Prostate gland (tissue), 2 donors: ENCODE data around the gene TNXB. TPM values are rescaled to one million over a fixed set of nuclear protein-coding genes. Genes with fewer than 3 reads are reported as not detected.
A peak's percentile ranks its signal among the peaks of the same experiment; 100 is the strongest.
"Not testable (repeated sequence)": the region's sequence is repeated elsewhere in the genome, so short reads cannot be mapped to it uniquely, and the experiment has no call there.

ENCODE experiments used
- DNase-seq: peaks from one replicate; pipeline ENCODE4 v3.0.0-alpha.2; 2019; ENCODE audit warnings: low spot score
- H3K27ac ChIP-seq, 2 donors: fragments of 200-600 bp; sonication (generic); 2 replicates each; pipeline ENCODE4 v1.5.1; 2017 to 2019
- H3K27me3 ChIP-seq: fragments of 200-600 bp; sonication (generic); replicated peaks from 2 replicates; pipeline ENCODE4 v1.5.1; 2019; ENCODE audit not compliant: insufficient read depth
- H3K36me3 ChIP-seq, 2 donors: fragments of 200-600 bp; sonication (generic); 1 replicate in 1 of 2; 2 replicates in 1 of 2; pipeline versions ENCODE4 v1.5.1 to v1.8.1; 2017 to 2019
- H3K4me1 ChIP-seq: fragments of 200-600 bp; sonication (generic); replicated peaks from 2 replicates; pipeline ENCODE4 v1.5.1; 2019
- H3K4me3 ChIP-seq, 2 donors: fragments of 200-600 bp; sonication (generic); 2 replicates each; pipeline ENCODE4 v1.5.1; 2017 to 2019
- H3K9me3 ChIP-seq: fragments of 200-600 bp; sonication (generic); 2 replicates; pipeline ENCODE4 v1.5.1; 2017
- POLR2A ChIP-seq: fragments of 450-650 bp; IDR thresholded peaks from one replicate; pipeline ENCODE4 v1.6.1; 2016; ENCODE audit warnings: antibody characterized with exemption, mild to moderate bottlenecking
- POLR2AphosphoS5 ChIP-seq: sonication (generic); formaldehyde crosslinking; IDR thresholded peaks from one replicate; pipeline ENCODE4 v1.6.1; 2017; ENCODE audit warnings: antibody characterized with exemption
- WGBS: methylation state at CpG from one replicate; pipeline ENCODE4 v1.1.5; 2018; 5-methylcytosine and 5-hydroxymethylcytosine counted together
- intact Hi-C: fragments of 100-400 bp; cut with DNase I; formaldehyde crosslinking; loops from one replicate; pipeline ENCODE4 v1.14.2; 2022
- total RNA-seq, 2 donors: library from RNA; depleted of rRNA; stranded (reverse); fragments of >200 nt; gene quantifications; one replicate each; pipeline ENCODE4 v1.1.0, GENCODE V29; 2016
- TF ChIP-seq, protein P1 (sequence below), 4 experiments: fragments of 200-600 bp in 2 of 4; fragments of 450-650 bp in 2 of 4; sonication (generic) in 2 of 4; IDR thresholded peaks; 1 replicate in 3 of 4; 2 replicates in 1 of 4; pipeline ENCODE4 v1.5.1; 2016 to 2019; ENCODE audit warnings: antibody characterized with exemption in 4 of 4, mild to moderate bottlenecking in 2 of 4, moderate library complexity in 2 of 4

TNXB gene
- total RNA-seq, 2 donors from 2014 or later: 18.5 to 29.1 TPM

- Histone ChIP-seq H3K9me3 (no peaks in the 10 kb centered on the region), H3K27ac (peak overlapping the region in 1 of 2 donors; percentile 8), H3K4me1 (no peaks in the 10 kb centered on the region), H3K27me3 (no peaks in the 10 kb centered on the region), H3K36me3 (no peaks in the 10 kb centered on the region), H3K4me3 (no peak overlapping the region)
- no peak for DNase-seq
- intact Hi-C loops: no loop called here
- WGBS: 74% methylated on average over 16 of the region's 16 CpGs
- TF ChIP-seq POLR2AphosphoS5 (no peak), POLR2A (no peak)
- TF ChIP-seq, protein P1, sequence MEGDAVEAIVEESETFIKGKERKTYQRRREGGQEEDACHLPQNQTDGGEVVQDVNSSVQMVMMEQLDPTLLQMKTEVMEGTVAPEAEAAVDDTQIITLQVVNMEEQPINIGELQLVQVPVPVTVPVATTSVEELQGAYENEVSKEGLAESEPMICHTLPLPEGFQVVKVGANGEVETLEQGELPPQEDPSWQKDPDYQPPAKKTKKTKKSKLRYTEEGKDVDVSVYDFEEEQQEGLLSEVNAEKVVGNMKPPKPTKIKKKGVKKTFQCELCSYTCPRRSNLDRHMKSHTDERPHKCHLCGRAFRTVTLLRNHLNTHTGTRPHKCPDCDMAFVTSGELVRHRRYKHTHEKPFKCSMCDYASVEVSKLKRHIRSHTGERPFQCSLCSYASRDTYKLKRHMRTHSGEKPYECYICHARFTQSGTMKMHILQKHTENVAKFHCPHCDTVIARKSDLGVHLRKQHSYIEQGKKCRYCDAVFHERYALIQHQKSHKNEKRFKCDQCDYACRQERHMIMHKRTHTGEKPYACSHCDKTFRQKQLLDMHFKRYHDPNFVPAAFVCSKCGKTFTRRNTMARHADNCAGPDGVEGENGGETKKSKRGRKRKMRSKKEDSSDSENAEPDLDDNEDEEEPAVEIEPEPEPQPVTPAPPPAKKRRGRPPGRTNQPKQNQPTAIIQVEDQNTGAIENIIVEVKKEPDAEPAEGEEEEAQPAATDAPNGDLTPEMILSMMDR (IDR thresholded peaks at IDR 0.05): no peak
Measured at GRCh38 chr6:32070814-32071543, 38.2 kb downstream of the TNXB start.

DNA sequence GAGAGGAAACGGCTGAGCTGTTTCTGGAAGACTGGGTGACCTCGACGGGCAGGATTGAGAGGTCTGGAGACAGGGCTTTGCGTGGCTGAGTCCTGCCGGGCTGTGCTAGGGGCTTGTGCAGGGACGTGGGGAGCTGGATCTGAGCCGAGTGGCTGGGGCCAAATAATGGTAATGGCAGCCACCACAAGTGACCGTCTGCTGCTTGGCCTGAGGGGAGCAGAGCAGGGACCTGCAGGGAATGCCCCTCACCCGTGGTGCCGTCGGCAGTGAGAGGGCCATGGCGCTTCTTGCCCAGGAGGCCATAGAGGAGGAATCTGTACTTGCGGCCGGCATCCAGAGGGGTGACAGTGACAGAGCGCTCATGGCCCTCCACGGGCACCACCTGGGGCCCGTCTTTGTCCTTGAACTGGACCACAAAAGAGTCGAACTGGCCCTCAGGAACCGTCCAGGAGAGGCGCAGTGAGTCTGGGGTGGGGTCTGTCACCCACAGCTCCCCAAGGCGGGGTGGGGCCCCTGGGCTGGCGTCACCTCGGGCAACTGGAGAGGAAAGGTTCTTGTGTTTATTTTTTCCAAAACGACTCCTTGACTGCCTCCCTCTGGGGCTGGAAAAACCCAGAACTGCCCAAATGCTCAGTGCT, 39.1 kb downstream of the TNXB start:
- no peaks in the 10 kb centered on the region for H3K36me3 ChIP-seq
- WGBS: 79% methylated on average over 24 of the region's 24 CpGs
- H3K4me1 ChIP-seq: no peaks in the 10 kb centered on the region
- TF ChIP-seq POLR2A (no peak), POLR2AphosphoS5 (no peak)
- TF ChIP-seq, protein P1 (IDR thresholded peaks at IDR 0.05): no peak
- no peaks in the 10 kb centered on the region for H3K27me3 ChIP-seq
- H3K27ac ChIP-seq: no peak overlapping the region
- H3K9me3 ChIP-seq: no peaks in the 10 kb centered on the region
- no peak overlapping the region for H3K4me3 ChIP-seq
- DNase-seq: no peak
- intact Hi-C loops: no loop called here

GRCh38 chr6:32069460-32069859, 39.7 kb downstream of the TNXB start:
- WGBS: 95% methylated on average over 17 of the region's 17 CpGs
- H3K4me3 ChIP-seq: no peak overlapping the region
- H3K27me3 ChIP-seq: no peaks in the 10 kb centered on the region
- no peaks in the 10 kb centered on the region for H3K9me3 ChIP-seq
- no peaks in the 10 kb centered on the region for H3K36me3 ChIP-seq
- no peaks in the 10 kb centered on the region for H3K4me1 ChIP-seq
- intact Hi-C loops: no loop called here
- H3K27ac ChIP-seq: no peak overlapping the region
- DNase-seq: no peak
- TF ChIP-seq, protein P1 (IDR thresholded peaks at IDR 0.05): no peak
- TF ChIP-seq POLR2AphosphoS5 (no peak), POLR2A (no peak)

DNA sequence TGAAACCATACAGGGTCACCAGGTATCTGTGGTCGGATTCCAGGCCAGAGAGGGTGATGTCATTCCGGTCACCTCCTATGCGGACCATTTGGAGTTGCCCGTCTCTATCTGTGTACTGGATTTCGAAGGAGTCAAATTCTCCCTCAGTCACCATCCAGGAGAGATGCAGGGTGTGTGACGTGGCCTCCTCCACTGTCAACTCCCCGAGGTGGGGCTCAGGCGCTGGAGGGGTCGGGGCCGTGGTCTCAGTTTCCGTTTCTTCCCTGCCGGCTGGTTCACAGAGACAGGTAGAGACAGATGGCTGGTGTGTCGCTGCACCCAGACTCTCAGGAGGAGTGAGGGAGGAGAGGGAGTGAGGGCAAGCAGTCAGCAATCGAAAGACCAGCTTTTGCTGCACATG, 40.3 kb downstream of the TNXB start:
- Histone ChIP-seq H3K36me3 (no peaks in the 10 kb centered on the region), H3K4me1 (no peaks in the 10 kb centered on the region), H3K4me3 (no peak overlapping the region), H3K27ac (no peak overlapping the region), H3K9me3 (no peaks in the 10 kb centered on the region), H3K27me3 (no peaks in the 10 kb centered on the region)
- intact Hi-C loops: no loop called here
- TF ChIP-seq POLR2AphosphoS5 (no peak), POLR2A (no peak)
- TF ChIP-seq, protein P1 (IDR thresholded peaks at IDR 0.05): no peak
- DNase-seq: no peak
- WGBS: 91% methylated on average over 14 of the region's 14 CpGs

DNA sequence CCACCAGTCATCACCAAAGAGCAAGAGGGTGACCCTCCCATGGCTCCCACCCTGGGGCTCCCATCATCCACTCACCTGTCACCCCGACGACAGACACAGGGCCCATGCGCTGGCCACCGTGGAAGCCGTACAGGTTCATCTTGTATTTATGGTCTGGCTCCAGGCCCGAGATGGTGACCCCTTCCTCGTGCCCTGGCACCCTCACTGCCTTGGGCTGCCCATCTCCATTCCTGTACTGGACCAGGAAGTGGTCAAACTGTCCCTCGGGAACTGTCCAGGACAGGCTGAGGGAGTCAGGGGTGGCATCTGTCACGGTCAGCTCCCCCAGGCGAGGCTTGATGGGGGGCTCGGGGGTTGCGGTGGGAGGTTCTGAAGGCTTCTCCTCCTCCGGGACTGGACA, 40.8 kb downstream of the TNXB start:
- H3K27me3 ChIP-seq, H3K4me1 ChIP-seq, H3K36me3 ChIP-seq, intact Hi-C loops, H3K4me3 ChIP-seq, H3K9me3 ChIP-seq, H3K27ac ChIP-seq, DNase-seq: not testable (repeated sequence)
- 91% methylated on average over 13 of the region's 13 CpGs for WGBS

DNA sequence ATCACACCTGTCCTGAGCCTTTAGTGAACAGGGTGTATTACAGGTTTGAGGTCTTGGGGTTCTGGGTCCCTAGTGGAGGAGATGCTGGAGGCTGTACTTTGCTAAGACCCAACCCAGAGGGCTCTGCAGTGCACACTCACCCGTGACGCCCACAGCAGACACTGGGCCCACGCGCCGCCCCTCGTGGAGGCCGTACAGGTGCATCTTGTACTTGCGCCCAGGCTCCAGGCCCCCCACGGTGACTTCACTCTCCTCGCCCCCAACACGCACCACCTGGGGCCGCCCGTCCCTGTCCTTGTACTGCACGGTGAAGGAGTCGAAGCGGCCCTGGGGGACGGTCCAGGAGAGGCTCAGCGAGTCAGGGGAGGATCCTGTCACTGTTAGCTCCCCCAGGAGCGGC, 41.6 kb downstream of the TNXB start:
- H3K27ac ChIP-seq, H3K27me3 ChIP-seq, intact Hi-C loops, DNase-seq, H3K9me3 ChIP-seq, H3K36me3 ChIP-seq, H3K4me3 ChIP-seq, H3K4me1 ChIP-seq: not testable (repeated sequence)
- WGBS: 90% methylated on average over 19 of the region's 19 CpGs
